HG03039 (cell line): Measurements from ENCODE around the gene FICD.
A peak's percentile ranks its signal among the peaks of the same experiment; 100 is the strongest.
"Not testable (repeated sequence)": the region's sequence is repeated elsewhere in the genome, so short reads cannot be mapped to it uniquely, and the experiment has no call there.

Experiments
- ATAC-seq: cut with Tn5 transposase; IDR thresholded peaks from one replicate; pipeline ENCODE4 v1.9.1; 2021; ENCODE audit warnings: mild to moderate bottlenecking, moderate library complexity; ENCODE audit not compliant: unreplicated experiment

The FICD gene

DNA sequence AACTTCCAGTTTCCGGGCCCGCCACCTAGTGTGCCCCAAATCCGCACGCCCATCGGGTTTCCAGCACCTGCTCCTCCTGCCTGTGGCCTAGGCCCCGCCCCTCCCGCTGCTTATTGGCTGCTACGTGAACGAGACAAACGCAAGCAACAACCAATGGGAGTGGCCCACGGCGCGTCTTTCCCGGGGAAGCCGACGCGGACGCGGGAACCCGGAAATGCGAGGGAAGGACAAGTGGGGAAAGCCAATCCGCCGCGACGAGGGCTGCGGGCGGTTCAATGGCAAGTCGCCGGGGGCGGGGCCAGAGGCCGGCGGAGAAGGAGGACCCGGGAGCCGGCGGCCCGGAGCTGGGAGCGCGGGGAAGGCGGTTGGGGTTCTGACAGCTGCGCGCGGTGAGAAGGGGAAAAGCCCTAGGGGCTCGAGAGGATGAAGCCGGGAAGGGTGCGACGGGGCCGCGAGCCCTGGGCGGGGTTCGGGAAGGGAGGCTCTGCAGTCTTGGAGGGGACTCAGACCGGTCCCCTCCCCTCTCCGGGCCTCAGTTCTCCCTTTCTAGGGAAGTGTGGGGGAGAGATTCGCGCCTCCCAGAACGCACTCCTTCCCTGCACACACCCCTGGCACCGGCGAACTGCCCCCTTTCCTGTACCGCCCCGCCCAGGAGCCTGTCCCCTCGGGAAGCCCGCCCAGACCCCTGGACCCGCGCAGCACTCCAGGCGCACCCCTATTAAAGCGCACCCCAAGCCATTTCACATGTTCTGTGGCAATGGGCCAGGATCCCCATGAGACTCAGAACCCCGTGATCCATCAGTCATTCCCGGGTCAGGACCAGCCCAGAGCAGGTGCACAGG, at the start of gene FICD:
TSS of gene FICD (plus strand) at position 305 of the 842 bp plus-strand sequence. CDS start 1,696 bp downstream, outside the sequence.
- ATAC-seq = peak; percentile 81

DNA sequence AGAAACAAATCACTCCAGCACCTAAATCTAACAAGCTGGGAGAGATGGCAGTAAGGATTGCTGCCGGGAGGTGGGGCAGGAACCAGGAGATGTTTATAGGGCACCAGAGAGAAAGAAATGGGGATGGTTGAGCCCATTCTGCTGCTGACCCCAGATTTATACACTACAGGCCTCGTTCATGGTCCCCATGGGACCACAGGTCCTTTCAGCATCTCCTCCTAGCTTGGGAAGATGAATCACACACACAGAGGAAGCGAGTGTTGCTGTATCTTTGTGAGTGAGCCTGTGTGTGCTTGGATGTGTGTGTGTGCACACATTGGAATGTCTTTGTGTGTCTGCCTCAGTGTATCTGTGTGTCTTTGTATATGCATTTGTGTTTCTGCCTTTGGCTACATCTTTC, 49.7 kb upstream of the FICD start:
- no peak for ATAC-seq

DNA sequence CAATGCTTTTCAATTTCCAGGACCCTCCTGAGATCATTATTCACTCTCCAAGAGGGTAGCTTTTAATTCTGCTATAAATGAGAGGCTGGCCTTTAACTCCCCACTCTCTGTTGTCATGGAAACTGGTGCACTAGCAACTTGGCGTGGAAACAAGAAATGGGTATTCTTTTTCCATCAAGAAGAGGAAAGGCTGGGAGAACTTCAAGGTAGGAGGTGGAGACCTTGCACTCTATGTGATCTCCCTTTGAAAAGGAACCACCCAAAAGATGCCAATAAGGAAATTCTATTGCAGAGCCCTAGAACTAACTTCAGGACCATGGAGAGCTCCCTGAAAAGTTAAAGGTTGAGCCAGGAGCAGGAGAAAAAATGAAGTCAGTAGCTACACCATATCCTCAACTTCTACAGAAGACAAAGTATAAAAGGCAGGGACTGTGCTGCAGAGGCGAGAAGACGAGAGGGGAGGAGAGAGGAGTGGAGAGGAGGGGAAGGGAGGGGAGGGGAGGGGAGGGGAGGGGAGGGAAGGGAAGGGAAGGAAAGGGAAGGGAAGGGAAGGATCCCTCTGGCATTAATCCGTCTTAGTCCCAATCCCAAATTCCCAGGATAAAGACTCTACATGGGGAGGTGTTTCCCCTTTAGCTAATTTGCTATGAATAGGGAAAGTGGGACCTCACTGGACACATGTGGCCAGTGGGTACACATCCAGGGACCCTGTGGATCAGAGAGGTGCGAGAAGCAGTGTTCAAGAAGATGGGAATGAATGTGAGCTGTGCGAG, 46.7 kb upstream of the FICD start:
- no peak for ATAC-seq

- ATAC-seq = no peak
These were observed 41.5 kb upstream of the FICD start for GRCh38 chr12:108473400-108474055.

DNA sequence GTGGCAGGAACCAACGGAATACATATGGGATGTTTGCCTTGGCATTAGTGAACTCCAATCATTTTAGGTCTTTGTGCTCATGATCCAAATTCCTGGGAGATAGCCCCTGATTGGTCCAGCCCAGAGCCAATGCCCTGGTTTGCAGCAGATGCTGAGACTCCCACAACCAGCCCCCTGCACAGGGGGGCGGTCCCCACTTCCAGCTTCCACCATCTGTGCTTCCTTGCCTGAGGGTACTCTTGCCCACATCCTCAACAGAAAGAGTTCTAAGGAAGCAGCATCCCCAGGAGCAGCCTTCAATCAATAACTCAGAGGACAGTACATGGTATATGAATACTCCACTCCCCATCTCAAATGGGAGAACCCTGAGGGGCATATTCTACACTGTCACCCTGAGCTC, 39.7 kb upstream of the FICD start:
- no peak for ATAC-seq

GRCh38 chr12:108477055-108477880, 37.8 kb upstream of the FICD start:
- ATAC-seq = no peak

DNA sequence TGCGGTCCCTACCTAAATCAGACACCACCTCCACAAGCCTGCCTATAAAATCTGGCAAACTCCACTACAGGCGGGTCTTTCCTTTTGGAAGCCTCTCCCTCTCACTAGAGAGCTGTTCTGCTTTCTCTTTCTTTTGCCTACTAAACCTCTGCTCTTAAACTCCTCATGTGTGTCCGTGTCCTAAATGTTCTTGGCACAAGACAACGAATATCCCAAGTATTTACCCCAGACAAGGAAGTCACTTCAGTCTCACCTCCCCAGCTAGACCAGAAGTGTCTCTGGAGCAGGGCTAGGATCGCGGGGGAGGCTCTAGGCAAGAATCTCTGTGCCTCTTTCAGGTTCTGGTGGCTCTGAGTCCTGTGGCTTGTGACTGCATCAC, 37.2 kb upstream of the FICD start:
- no peak for ATAC-seq

GRCh38 chr12:108478611-108479206, 36.4 kb upstream of the FICD start:
- ATAC-seq = no peak

- ATAC-seq = no peak
These were observed 35.6 kb upstream of the FICD start for GRCh38 chr12:108479364-108480070.

DNA sequence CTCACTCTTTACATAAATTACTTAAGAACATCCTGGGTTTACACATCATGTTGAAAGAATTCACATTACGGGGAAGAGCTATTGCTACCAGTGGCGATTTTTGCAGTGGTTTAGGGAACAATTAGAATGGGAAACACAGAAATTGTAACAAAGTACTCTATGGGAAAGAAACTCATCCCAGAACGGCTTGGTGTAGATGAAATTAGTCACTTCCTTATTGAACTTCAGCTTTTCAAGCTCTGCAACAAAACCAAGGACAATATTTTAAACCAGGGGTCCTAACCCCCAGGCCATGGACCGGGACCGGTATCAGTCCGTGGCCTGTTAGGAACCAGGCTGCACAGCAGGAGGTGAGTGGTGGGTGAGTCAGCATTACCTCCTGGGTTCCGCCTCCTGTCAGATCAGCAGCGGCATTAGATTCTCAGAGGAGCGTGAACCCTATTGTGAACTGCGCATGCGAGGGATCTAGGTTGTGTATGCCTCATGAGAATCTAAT, 32.3 kb upstream of the FICD start:
- ATAC-seq = no peak

- ATAC-seq = no peak
These were observed 31.6 kb upstream of the FICD start for GRCh38 chr12:108483213-108484059.

GRCh38 chr12:108484431-108484830, 30.6 kb upstream of the FICD start:
- no peak for ATAC-seq

DNA sequence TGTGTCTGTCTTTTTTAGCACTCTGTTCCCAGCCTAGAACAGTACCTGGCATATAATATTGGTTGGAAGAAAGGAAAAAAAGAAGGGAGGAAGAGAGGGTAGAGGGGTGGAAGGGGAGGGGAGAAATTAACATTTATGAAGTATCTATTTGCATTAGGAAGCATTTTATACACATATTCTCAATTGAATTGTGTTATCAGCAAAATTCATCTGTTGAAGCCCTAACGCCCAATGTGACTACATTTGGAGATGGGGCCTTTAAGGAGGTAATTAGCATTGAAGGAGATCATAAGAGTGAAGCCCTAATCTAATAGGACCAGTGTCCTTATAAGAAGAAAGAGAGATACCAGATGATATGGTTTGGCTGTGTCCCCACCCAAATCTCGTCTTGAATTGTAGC, 30.2 kb upstream of the FICD start:
- ATAC-seq = no peak

DNA sequence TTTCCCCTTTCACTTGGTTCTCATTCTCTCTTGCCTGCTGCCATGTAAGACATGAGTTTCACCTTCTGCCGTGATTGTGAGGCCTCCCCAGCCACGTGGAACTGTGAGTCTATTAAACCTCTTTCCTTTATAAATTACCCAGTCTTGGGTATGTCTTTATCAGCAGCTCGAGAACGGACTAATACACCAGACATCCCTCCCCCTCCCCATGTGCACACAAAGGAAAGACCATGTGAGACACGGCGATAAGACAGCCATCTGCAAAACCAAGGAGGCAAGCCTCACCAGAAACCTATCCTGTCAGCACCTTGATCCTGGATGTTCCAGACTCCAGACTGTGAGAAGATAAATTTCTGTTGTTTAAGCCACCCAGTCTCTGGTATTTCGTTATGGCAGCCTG, 29.7 kb upstream of the FICD start:
- ATAC-seq = not testable (repeated sequence)

DNA sequence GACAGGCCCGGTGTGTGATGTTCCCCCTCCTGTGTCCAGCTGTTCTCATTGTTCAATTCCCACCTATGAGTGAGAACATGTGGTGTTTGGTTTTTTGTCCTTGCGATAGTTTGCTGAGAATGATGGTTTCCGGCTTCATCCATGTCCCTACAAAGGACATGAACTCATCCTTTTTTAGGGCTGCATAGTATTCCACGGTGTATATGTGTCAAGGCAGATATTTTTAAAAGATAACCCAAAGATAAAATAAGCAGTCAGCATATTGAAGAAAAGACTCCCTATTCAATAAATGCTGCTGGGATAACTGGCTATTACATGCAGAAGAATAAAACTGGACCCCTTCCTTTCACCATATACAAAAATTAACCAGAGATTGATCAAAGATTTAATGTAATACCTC, 28.0 kb upstream of the FICD start:
- ATAC-seq = not testable (repeated sequence)

DNA sequence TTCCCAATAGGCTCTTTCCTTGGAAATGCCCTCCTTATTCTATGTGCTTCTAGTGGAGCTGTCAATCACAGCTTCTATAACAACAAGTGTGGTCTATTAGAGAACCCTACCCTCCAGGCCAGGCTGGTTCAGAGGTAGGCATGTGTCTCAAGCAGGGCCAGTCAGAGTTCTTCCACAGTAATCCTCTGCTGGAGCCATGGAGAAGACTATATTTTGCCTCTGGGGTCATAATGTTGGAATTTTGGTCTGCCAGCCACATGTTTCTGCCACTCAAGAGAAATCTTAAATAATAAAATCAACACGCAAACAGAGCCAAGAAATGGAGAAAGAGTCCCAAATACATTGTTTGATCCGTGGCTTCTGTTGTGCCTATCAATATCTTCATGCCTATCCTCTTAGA, 23.8 kb upstream of the FICD start:
- ATAC-seq = no peak

DNA sequence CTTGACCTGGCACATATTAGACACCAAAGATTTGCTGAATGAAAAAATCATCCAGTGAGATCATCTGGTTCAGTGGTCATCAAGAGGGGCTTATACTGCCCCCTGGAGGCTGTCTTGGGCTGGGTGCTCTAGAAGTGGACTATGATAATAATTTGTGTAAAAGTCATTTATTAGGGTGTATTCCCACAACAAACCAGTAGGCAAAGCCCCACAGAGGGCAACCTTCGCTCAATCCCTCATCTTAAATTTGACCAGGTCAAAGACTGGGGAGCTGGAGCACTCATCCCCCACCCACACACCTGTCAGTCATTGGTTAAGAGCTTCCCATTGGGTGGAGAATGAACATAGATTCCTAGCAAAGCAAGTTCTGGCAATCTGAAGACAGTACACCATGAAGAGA, 20.0 kb upstream of the FICD start:
- ATAC-seq = no peak

DNA sequence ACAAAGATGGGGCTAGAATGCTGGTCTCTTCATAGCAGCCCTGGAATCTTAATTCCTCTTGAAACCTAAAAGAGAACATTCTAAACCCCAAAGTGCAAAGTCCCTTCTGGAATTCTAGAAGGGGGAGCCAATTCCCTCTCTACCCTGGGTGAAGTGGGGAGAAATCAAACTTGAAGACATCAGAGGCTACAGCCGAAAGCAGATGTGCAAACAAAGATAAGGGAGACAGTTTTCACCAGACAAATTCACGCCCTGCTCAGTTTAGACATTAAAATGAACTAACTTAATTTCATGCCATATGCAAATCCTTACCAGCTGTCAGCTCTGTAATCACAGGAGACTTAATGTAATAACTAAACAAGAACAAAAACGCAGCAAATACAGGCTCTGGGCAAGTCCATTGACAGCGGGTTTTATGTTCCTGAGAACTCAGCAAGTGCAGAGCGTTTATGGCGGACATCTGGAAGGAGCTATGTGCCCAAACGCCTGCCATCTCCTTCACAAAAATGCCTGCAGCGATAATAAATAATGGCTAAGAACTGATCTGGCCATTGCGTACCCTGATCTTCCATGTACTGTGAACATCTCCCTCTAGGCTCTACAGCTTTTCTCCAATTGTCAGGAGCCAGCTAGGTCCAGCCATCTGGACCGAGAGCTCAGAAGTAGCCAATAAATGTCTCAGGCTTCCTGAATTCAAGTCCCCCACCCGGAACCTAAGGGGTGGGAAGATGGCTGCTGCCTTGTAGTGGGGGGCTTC, 19.1 kb upstream of the FICD start:
- no peak for ATAC-seq
